DMS 273 treated with DMSO at 0.1 percent for 48 hours (cell line): ENCODE results near the gene AP1AR.

Experiments
- DNase-seq: peaks from one replicate; lab custom pipeline; 2025; lab: John Stamatoyannopoulos, UW

Gene AP1AR

GRCh38 chr4:112312610-112313239 lies 81.1 kb downstream of the AP1AR start:
- no peak for DNase-seq

DNA sequence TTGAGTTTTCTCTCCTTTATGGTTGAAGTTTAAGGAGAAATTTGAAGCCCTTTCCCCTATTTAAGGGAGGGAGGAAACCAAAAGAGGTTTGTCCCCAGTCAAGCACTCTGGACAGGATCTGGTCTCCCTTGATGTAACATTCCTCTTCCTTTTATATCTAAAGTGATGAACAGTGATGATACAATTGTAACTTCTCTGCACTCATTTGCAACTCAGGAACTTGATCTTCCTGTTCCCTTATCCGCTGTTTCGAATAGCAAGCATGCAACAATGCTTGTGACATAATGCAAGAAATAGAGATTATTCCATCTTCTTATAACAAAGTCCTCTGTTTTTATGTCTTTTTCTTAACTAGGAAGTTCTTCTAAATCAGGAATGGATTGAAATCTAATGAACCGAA lies 83.9 kb downstream of the AP1AR start:
- DNase-seq, result no peak

DNA sequence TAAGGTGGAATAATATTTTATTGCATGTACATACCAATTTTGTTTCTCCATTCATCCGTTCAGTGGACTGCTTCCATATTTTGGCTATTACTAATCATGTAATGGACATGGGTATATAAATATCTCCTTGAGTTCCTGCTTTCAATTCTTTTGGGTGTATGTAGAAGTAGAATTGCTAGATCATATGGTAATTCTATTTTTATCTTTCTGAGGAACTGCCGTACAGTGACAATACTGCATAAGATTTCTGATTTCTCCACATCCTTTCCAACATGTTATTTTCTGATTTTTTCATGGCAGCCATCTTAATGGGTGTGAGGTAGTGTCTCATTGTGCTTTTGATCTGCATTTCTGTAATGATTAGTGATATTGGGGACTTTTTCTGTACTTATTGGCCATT lies 84.8 kb downstream of the AP1AR start:
- DNase-seq, result no peak

- no peak for DNase-seq
Measured at GRCh38 chr4:112318239-112319142, 86.9 kb downstream of the AP1AR start.
